ENCODE results near the gene TBC1D10A.

Gene TBC1D10A

GRCh38 chr22:30326706-30327362 lies at the start of gene TBC1D10A:
TBC1D10A (minus strand) TSS chr22:30326941; CDS start chr22:30326881, 60 bp downstream.
- DNase-seq = peak; percentile 93

GRCh38 chr22:30375312-30375849 lies 48.6 kb upstream of the TBC1D10A start:
- no peak for DNase-seq

- DNase-seq = no peak
Measured at GRCh38 chr22:30373331-30374325, 46.9 kb upstream of the TBC1D10A start.

GRCh38 chr22:30372915-30373314 lies 46.2 kb upstream of the TBC1D10A start:
- no peak for DNase-seq

GRCh38 chr22:30371981-30372380 lies 45.2 kb upstream of the TBC1D10A start:
- no peak for DNase-seq

GRCh38 chr22:30371321-30371720 lies 44.6 kb upstream of the TBC1D10A start:
- DNase-seq = no peak

- no peak for DNase-seq
Measured at GRCh38 chr22:30370641-30371230, 44.0 kb upstream of the TBC1D10A start.

- no peak for DNase-seq
Measured at GRCh38 chr22:30368420-30368819, 41.7 kb upstream of the TBC1D10A start.

GRCh38 chr22:30365891-30366290 lies 39.1 kb upstream of the TBC1D10A start:
- no peak for DNase-seq

GRCh38 chr22:30362651-30363281 lies 36.0 kb upstream of the TBC1D10A start:
- DNase-seq = no peak

- DNase-seq = no peak
Measured at GRCh38 chr22:30361916-30362650, 35.3 kb upstream of the TBC1D10A start.

GRCh38 chr22:30358541-30358940 lies 31.8 kb upstream of the TBC1D10A start:
- DNase-seq = no peak

- no peak for DNase-seq
Measured at GRCh38 chr22:30357650-30358215, 31.0 kb upstream of the TBC1D10A start.

GRCh38 chr22:30357236-30357570 lies 30.5 kb upstream of the TBC1D10A start:
- no peak for DNase-seq

GRCh38 chr22:30356449-30357235 lies 29.9 kb upstream of the TBC1D10A start, which contains the start of the genes CCDC157 and SF3A1:
CCDC157 (plus strand) TSS chr22:30357007; CDS start chr22:30366001, 8,994 bp downstream.
SF3A1 (minus strand) TSS chr22:30356894; CDS start chr22:30356792, 102 bp downstream.
- peak; percentile 91 for DNase-seq

GRCh38 chr22:30354644-30355043 lies 27.9 kb upstream of the TBC1D10A start:
- no peak for DNase-seq

GRCh38 chr22:30351226-30351625 lies 24.5 kb upstream of the TBC1D10A start:
- no peak for DNase-seq

GRCh38 chr22:30348809-30349208 lies 22.1 kb upstream of the TBC1D10A start:
- DNase-seq = no peak

GRCh38 chr22:30348404-30348803 lies 21.7 kb upstream of the TBC1D10A start:
- DNase-seq = peak; percentile 19

- peak; percentile 20 for DNase-seq
Measured at GRCh38 chr22:30347255-30347892, 20.6 kb upstream of the TBC1D10A start.
